GM12878 (cell line): Measurements from ENCODE around the gene TBC1D8. TPM values are rescaled to one million over a fixed set of nuclear protein-coding genes. Genes with fewer than 3 reads are reported as not detected.

Experiments used
- ATAC-seq: fragments of 200-7000 bp; cut with Tn5 transposase; 3 replicates; pipeline ENCODE4 v1.9.1; 2020; ENCODE audit warnings: mild to moderate bottlenecking, moderate library complexity
- BruUV-seq: library from RNA; stranded (reverse); fragments of 400-500 nt; replicated peaks from 2 replicates; lab custom pipeline; 2021; lab: Mats Ljungman, UMichigan
- CTCF ChIA-PET: fragments of 300-600 bp; sonication (Branson Sonifier 250); formaldehyde crosslinking; extraction: SDS; loops from one replicate; lab custom pipeline; 2021; ENCODE audit warnings: inconsistent platforms; lab: Yijun Ruan, JAX
- POLR2A ChIA-PET: fragments of 350-600 bp; formaldehyde crosslinking; extraction: SDS; loops from one replicate; lab custom pipeline; 2021; ENCODE audit warnings: inconsistent platforms; lab: Charles Lee
- RAD21 ChIA-PET: fragments of 300-600 bp; sonication (Branson Sonifier 250); formaldehyde crosslinking; loops from one replicate; lab custom pipeline; 2023; ENCODE audit warnings: antibody characterized with exemption; ENCODE audit not compliant: unreplicated experiment; lab: Charles Lee
- SMC1A ChIA-PET: fragments of 300-600 bp; sonication (Branson Sonifier 250); formaldehyde crosslinking; loops from one replicate; lab custom pipeline; 2023; ENCODE audit not compliant: unreplicated experiment, uncharacterized antibody; lab: Charles Lee
- DNase-seq: peaks from one replicate; pipeline ENCODE4 v3.0.0-alpha.2; 2011; ENCODE audit warnings: low read depth, low spot score
- FAIRE-seq: peaks from 3 replicates; lab custom pipeline; 2011; peaks lifted over from hg19 to GRCh38; lab: Jason Lieb, UNC
- H2AFZ ChIP-seq: 2 replicates; pipeline ENCODE4 v1.6.0; 2011; ENCODE audit warnings: low read depth, low read length, control low read depth; ENCODE audit not compliant: control insufficient read depth
- H3K27ac ChIP-seq: 2 replicates; pipeline ENCODE4 v1.5.1; 2011; ENCODE audit warnings: control low read depth; ENCODE audit not compliant: control insufficient read depth, insufficient read depth
- H3K27me3 ChIP-seq, 2 experiments: replicated peaks in 1 of 2; 2 replicates each; pipeline versions ENCODE4 v1.6.0 to v1.6.1; 2011; ENCODE audit warnings: low read length in 1 of 2; ENCODE audit not compliant: control insufficient read depth in 2 of 2, insufficient read depth in 2 of 2
- H3K36me3 ChIP-seq, 2 experiments: 2 replicates each; pipeline ENCODE4 v1.5.1; 2011; ENCODE audit warnings: low read length in 1 of 2; ENCODE audit not compliant: control insufficient read depth in 2 of 2, insufficient read depth in 2 of 2
- H3K4me1 ChIP-seq: 2 replicates; pipeline ENCODE4 v1.6.1; 2011; ENCODE audit warnings: mild to moderate bottlenecking, low read length, moderate library complexity, mixed read lengths; ENCODE audit not compliant: control insufficient read depth, insufficient read depth
- H3K4me2 ChIP-seq: 2 replicates; pipeline ENCODE4 v1.6.0; 2011; ENCODE audit warnings: control low read depth; ENCODE audit not compliant: control insufficient read depth, insufficient read depth
- H3K4me3 ChIP-seq: fragments of 200-600 bp; sonication (generic); 2 replicates; pipeline ENCODE4 v1.5.1; 2016
- H3K79me2 ChIP-seq: 2 replicates; pipeline ENCODE4 v1.6.0; 2011; ENCODE audit warnings: low read length; ENCODE audit not compliant: control insufficient read depth, insufficient read depth
- H3K9ac ChIP-seq: 2 replicates; pipeline ENCODE4 v1.8.0; 2011; ENCODE audit warnings: low read length, control low read depth, mixed read lengths; ENCODE audit not compliant: control insufficient read depth, insufficient read depth
- H3K9me3 ChIP-seq: replicated peaks from 3 replicates; pipeline ENCODE4 v1.5.1; 2011; ENCODE audit warnings: mild to moderate bottlenecking, low read length; ENCODE audit not compliant: control insufficient read depth, insufficient read depth
- H4K20me1 ChIP-seq: 2 replicates; pipeline ENCODE4 v1.6.0; 2011; ENCODE audit not compliant: control insufficient read depth, insufficient read depth
- ATF7 ChIP-seq: fragments of 450-650 bp; IDR thresholded peaks from 2 replicates; pipeline ENCODE4 v1.6.1; 2016; ENCODE audit warnings: low read depth, mild to moderate bottlenecking
- CREM ChIP-seq: IDR thresholded peaks from 2 replicates; pipeline ENCODE4 v1.6.1; 2014; ENCODE audit warnings: antibody characterized with exemption, low read depth
- DPF2 ChIP-seq: fragments of 450-650 bp; IDR thresholded peaks from 2 replicates; pipeline ENCODE4 v1.6.1; 2017; ENCODE audit warnings: mild to moderate bottlenecking
- KDM1A ChIP-seq: fragments of 200-600 bp; sonication (generic); IDR thresholded peaks from 2 replicates; pipeline ENCODE4 v1.6.1; 2016; ENCODE audit warnings: borderline replicate concordance
- KLF5 ChIP-seq: fragments of 450-650 bp; IDR thresholded peaks from 2 replicates; pipeline ENCODE4 v1.6.1; 2014; ENCODE audit warnings: mild to moderate bottlenecking; ENCODE audit not compliant: partially characterized antibody
- NR2F1 ChIP-seq: fragments of 450-650 bp; conservative IDR thresholded peaks from 2 replicates; pipeline ENCODE4 v1.6.1; 2017; ENCODE audit warnings: mild to moderate bottlenecking
- RAD21 ChIP-seq: IDR thresholded peaks from 2 replicates; pipeline ENCODE4 v1.6.1; 2011; ENCODE audit warnings: mild to moderate bottlenecking, low read depth, low read length, moderate library complexity; ENCODE audit not compliant: insufficient read depth
- RAD51 ChIP-seq: fragments of 450-650 bp; IDR thresholded peaks from 2 replicates; pipeline ENCODE4 v1.6.1; 2016; ENCODE audit warnings: moderate library complexity, mild to moderate bottlenecking, inconsistent platforms
- RELA ChIP-seq: fragments of 450-650 bp; IDR thresholded peaks from 2 replicates; pipeline ENCODE4 v1.8.0; 2014; ENCODE audit warnings: borderline replicate concordance; ENCODE audit not compliant: partially characterized antibody
- SIN3A ChIP-seq: IDR thresholded peaks from 2 replicates; pipeline ENCODE4 v1.6.1; 2012; ENCODE audit warnings: low read depth, low read length, improper control_type of control experiment
- YY1 ChIP-seq: IDR thresholded peaks from 2 replicates; pipeline ENCODE4 v1.6.1; 2011; ENCODE audit warnings: low read depth, mild to moderate bottlenecking, low read length
- ZSCAN29 ChIP-seq: fragments of 450-650 bp; IDR thresholded peaks from 2 replicates; pipeline ENCODE4 v1.6.1; 2017; ENCODE audit warnings: mild to moderate bottlenecking, moderate library complexity
- WGBS: methylation state at CpG from one replicate; pipeline ENCODE4 v1.1.6; 2016; ENCODE audit warnings: low lambda C conversion rate; ENCODE audit not compliant: insufficient replicate concordance, insufficient coverage; ENCODE audit errors: missing lambda C conversion rate; 5-methylcytosine and 5-hydroxymethylcytosine counted together
- in situ Hi-C: fragments of 300-500 bp; cut with MboI; formaldehyde crosslinking; loops from 9 replicates; pipeline ENCODE4 v1.14.3; 2018; ENCODE audit warnings: mixed read lengths
- intact Hi-C: fragments of 100-400 bp; cut with micrococcal nuclease; formaldehyde crosslinking; loops from one replicate; pipeline ENCODE4 v1.14.2; 2022; ENCODE audit not compliant: unreplicated experiment
- polyA plus RNA-seq, 11 experiments: library from polyadenylated mRNA; depleted of rRNA in 4 of 11; unstranded in 6 of 11; stranded (reverse) in 5 of 11; fragments of >200 nt; fragmentation: Nextera tagmentation in 4 of 11; fragmentation: Illumina TruSeq in 1 of 11; extraction: Ambion mirVana in 4 of 11; extraction: Trizol in 1 of 11; gene quantifications; 1 replicate in 1 of 11; 2 replicates in 10 of 11; pipeline versions ENCODE4 v1.2.1 to v1.2.3, GENCODE V29; 2011 to 2016; ENCODE audit warnings: inconsistent platforms in 2 of 11, missing spikeins in 2 of 11, low read depth in 1 of 11
- total RNA-seq, 4 experiments: library from RNA; depleted of rRNA in 3 of 4; stranded (reverse); fragments of >200 nt in 3 of 4; fragmentation: Illumina TruSeq in 1 of 4; extraction: Trizol in 1 of 4; gene quantifications; 2 replicates each; pipeline versions ENCODE4 v1.2.1 to v1.2.3, GENCODE V29; 2013 to 2021
- TF ChIP-seq, protein P1 (sequence below): fragments of 450-650 bp; formaldehyde crosslinking; IDR thresholded peaks from 2 replicates; pipeline ENCODE4 v1.5.0; 2022; ENCODE audit warnings: mild to moderate bottlenecking, missing genetic modification characterization

The TBC1D8 gene
- total and polyA plus RNA-seq, 10 of the 15 experiments (the other 5 are each of a cell fraction or from before 2014, with no cell fraction given) = 0.80 to 4.9 (median 4.4) TPM

DNA sequence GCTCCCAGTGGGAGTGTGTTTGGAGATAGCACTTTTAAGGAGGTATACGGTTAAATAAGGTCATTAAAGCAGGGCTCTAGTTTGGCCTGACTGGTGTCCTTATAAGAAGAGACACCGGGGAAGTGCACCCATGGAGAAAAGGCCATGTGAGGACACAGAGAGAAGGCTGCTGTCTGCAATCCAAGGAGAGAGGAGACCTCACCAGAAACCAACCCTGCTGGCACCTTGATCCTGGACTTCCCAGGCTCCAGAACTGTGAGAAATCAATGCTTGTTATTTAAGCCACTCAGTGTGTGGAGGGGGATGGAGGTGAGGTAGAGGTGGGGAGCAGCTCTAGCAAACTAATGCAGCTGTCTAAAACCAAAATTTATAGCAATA lies 87.1 kb downstream of the TBC1D8 start:
- Histone ChIP-seq H3K4me2 (peak overlapping the region; percentile 17), H3K4me1 (peaks cover 11% of the 10 kb centered on the region), H2AFZ (peak overlapping the region; percentile 63), H3K9me3 (no peaks in the 10 kb centered on the region), H3K79me2 (no peaks in the 10 kb centered on the region), H3K36me3 (no peaks in the 10 kb centered on the region), H3K9ac (peak overlapping the region; percentile 20), H3K27ac (peak overlapping the region; percentile 53), H4K20me1 (no peaks in the 10 kb centered on the region)
- ATAC-seq = peak; percentile 52
- WGBS = 100% methylated on average over 2 of the region's 2 CpGs
- ChIA-PET CTCF (interaction anchor here (1.2 to 2.3 kb wide), 3 partner anchors 51 to 142 kb away, joined by 4 to 9 read pairs (median 4); no protein-coding TSS in a partner anchor), SMC1A (interaction anchor here (0.7 to 2.5 kb wide), 5 partner anchors 21 to 141 kb away, joined by 3 to 14 read pairs (median 4); no protein-coding TSS in a partner anchor), RAD21 (interaction anchor here (0.9 to 3.2 kb wide), 4 partner anchors 17 to 314 kb away, joined by 3 to 14 read pairs (median 4); no protein-coding TSS in a partner anchor), POLR2A (interaction anchor here (0.7 to 1.5 kb wide), 2 partner anchors 32 to 89 kb away, joined by 3 read pairs; no protein-coding TSS in a partner anchor)
- BruUV-seq = no TSS peak
- DNase-seq = no peak
- intact Hi-C loops = loop anchor here (1.0 to 2.0 kb wide), 3 partner anchors 19 to 52 kb away; no protein-coding TSS in a partner anchor
- in situ Hi-C loops = no loop called here
- TF ChIP-seq DPF2 (no peak), ZSCAN29 (no peak), RELA (no peak), KLF5 (no peak), SIN3A (no peak), YY1 (no peak), KDM1A (no peak), RAD21 (no peak), CREM (no peak), ATF7 (no peak), NR2F1 (no peak), RAD51 (no peak)
- TF ChIP-seq, protein P1, sequence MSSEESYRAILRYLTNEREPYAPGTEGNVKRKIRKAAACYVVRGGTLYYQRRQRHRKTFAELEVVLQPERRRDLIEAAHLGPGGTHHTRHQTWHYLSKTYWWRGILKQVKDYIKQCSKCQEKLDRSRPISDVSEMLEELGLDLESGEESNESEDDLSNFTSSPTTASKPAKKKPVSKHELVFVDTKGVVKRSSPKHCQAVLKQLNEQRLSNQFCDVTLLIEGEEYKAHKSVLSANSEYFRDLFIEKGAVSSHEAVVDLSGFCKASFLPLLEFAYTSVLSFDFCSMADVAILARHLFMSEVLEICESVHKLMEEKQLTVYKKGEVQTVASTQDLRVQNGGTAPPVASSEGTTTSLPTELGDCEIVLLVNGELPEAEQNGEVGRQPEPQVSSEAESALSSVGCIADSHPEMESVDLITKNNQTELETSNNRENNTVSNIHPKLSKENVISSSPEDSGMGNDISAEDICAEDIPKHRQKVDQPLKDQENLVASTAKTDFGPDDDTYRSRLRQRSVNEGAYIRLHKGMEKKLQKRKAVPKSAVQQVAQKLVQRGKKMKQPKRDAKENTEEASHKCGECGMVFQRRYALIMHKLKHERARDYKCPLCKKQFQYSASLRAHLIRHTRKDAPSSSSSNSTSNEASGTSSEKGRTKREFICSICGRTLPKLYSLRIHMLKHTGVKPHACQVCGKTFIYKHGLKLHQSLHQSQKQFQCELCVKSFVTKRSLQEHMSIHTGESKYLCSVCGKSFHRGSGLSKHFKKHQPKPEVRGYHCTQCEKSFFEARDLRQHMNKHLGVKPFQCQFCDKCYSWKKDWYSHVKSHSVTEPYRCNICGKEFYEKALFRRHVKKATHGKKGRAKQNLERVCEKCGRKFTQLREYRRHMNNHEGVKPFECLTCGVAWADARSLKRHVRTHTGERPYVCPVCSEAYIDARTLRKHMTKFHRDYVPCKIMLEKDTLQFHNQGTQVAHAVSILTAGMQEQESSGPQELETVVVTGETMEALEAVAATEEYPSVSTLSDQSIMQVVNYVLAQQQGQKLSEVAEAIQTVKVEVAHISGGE (CRISPR knock-in tag) = no peak
- TF ChIP-seq, all 136 proteins: peak for 0
- no peaks in the 10 kb centered on the region for H3K27me3 ChIP-seq
- peak overlapping the region; percentile 35; the same call in 1 of the 2 replicates for H3K4me3 ChIP-seq
- FAIRE-seq = no peak
